SW480 (cell line): ENCODE measurements around the gene FTCD.
"Not testable (repeated sequence)": the region's sequence is repeated elsewhere in the genome, so short reads cannot be mapped to it uniquely, and the experiment has no call there.

Experiments used
- DNase-seq: peaks from one replicate; pipeline ENCODE4 v3.0.0-alpha.2; 2016; ENCODE audit warnings: low spot score

Gene FTCD

GRCh38 chr21:46188226-46189212 is 33.1 kb upstream of the FTCD start:
- peak; percentile 73 for DNase-seq

GRCh38 chr21:46187814-46188213 is 32.4 kb upstream of the FTCD start:
- no peak for DNase-seq

DNA sequence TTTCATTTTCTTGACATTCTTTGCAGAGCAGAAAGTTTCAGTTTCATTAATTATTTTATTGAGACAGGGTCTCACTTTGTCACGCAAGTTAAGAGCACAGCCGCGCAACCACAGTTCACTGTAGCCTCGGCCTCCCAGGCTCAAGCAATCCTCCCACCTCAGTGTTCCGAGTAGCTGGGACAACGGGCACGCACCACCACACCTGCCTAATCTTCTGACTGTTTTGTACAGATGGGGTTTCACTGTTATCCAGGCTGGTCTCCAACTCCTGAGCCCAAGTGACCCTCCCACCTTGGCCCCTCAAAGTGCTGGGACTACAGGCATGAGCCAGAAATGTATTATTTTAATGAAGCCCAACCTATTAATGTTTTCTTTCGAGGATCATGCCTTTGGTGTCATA is 31.9 kb upstream of the FTCD start:
- no peak for DNase-seq

GRCh38 chr21:46185716-46186115 is 30.3 kb upstream of the FTCD start:
- no peak for DNase-seq

GRCh38 chr21:46184625-46185555 is 29.5 kb upstream of the FTCD start:
- DNase-seq: peak; percentile 42

GRCh38 chr21:46183910-46184624 is 28.7 kb upstream of the FTCD start, which contains the start of gene SPATC1L:
Gene SPATC1L, minus strand, starts transcription at chr21:46184459. Its CDS starts 1,643 bp downstream, at chr21:46182816.
- peak; percentile 42 for DNase-seq

- not testable (repeated sequence) for DNase-seq
These were observed 28.0 kb upstream of the FTCD start for GRCh38 chr21:46183337-46183909.

DNA sequence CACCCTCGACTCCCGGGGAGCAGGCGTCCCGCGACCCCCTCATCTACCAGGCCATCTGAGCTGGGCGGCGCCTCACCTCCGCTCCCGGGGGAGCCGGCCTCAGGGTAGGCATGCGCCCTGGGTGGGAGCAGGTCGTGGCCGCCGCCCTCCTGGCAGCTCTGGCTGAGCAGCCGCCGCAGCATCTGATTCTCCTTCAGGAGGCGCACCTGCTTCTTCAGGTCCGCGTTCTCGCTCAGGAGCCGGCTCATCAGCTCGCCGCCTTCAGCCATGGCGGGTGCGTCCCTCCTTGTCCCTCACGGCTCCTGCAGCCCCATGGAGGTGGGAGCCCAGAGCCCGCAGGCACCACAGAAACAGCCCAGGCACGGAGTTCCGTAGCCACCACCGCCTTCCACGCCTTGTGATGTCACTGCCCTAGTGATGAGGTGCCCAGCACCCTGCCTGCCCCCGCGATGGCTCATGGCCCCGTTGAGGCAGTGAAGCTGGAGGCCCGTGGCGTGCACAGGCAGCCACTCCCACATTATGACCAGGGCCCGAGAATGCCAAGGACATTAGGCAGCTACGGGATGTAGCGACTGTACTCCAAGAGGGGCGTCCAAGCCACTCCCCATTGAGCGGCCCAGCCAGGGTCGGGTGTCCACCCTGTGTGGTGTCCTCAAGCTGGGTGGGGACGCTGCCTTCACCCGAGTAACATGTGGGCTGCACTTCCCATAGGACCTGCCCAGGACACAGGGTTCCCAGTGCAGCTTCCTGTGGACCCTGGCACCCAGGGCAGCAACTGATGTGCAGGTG is 27.4 kb upstream of the FTCD start:
- no peak for DNase-seq

- no peak for DNase-seq
These were observed 26.7 kb upstream of the FTCD start for GRCh38 chr21:46181953-46182547.

DNA sequence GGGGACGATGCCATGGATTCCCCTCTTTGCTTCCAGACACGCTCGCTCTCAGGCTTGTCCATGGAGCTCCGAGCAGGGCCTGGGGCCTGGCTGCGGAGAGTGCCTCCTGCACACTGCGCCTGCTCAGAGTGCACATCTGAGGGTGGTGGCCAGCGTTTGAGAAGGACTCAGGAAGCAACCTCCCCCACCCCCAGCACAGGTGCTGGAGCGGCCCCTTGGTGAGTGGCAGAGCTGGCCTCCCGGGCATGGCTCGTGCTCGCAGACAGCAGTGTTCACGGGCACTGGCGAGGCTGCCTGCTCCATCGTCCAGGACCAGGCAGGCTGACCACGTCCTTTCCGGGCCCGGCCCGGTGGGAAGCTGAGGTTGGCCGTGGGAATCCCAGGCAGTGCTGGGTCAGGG is 26.1 kb upstream of the FTCD start:
- DNase-seq: no peak

GRCh38 chr21:46180778-46181391 is 25.5 kb upstream of the FTCD start:
- DNase-seq: no peak

DNA sequence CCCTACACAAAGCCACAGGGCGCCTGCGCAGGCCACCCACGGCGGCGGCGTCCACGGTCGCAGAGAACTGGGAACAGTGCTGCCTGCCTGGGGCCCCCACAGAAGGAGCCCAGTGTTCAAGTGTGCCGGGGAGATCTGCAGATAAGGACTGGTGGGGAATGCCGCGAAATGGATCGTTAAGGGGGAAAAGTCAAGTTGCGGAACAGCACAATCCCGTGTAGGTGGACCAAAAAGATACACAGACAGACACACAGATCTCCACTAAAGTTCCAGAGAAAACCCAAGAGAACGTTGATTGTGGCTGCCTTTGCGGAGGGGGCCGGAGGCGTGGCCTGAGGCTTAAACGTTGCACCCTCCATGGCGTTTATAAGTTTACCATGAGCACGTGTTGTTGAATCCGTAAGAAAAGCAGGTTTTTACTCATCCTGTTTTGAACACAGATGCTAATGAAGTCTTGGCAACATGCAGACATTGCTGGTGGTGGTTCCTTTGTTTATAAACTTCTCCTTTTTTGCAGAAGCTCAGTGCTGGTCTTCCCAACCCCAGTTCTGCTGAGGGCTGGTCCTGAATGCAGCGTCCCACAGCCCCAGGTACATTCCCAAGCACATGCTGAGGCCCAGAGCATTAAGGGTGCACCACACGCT is 24.8 kb upstream of the FTCD start:
- DNase-seq: no peak

DNA sequence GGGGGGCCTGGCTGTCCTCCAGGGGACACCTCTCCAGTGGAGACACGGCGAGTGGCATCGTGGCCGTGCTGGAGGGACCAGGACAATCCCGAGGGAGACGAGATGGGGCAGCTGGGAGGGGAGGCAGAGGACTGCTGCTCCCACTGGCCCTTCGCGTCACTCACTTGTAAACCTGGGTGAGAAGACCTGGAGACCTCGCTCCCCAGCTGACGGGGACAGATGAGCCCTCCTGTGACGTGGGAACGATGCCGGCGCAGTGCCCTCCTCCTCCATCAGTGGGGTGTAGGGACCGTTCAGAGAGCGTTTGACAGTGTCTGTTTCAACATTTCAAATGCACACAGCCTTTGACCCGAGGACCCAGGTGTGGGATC is 24.3 kb upstream of the FTCD start:
- DNase-seq: no peak

GRCh38 chr21:46178961-46179360 is 23.6 kb upstream of the FTCD start:
- DNase-seq: no peak

DNA sequence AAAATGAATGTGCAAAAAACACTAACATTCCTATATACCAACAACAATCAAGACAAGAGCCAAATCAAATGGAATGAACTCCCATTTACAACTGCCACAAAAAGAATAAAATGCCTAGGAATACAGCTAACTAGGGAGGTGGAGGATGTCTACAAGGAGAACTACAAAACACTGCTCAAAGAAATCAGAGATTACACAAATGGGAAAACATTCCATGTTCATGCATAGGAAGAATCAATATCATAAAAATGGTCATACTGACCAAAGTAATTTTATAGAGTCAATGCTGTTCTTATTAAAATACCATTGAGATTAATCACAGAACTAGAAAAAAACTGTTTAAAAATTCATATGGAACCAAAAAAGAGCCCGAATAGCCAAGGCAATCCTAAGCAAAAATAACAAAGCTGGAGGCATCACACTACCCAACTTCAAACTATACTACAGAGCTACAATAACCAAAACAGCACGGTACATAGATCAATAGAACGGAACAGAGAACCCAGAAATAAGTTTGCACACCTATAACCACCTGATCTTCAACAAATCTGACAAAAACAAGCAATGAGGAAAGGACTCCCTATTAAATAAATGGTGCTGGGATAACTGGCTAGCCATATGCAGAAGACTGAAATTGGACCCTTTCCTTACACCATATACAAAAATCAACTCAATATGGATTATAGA is 21.2 kb upstream of the FTCD start:
- not testable (repeated sequence) for DNase-seq

DNA sequence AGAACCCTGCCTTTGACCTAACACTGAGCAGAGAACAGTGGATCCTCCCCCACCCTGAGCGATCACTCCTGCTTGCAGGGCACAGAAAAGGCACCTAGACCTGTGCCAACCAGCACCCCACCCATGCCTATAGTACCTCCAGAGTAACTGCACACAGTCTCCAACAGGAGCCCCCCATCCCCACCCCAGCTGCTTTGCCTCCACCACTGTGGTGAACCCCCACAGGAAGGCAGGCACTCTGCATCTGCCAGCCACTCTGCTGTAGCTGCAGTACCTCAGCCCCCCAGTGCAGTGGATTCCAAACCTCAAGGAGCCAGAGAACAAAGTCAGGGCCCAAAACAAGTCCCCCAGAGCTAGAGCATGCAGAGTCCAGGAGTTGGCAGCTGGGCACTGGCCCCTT is 18.2 kb upstream of the FTCD start:
- no peak for DNase-seq

DNA sequence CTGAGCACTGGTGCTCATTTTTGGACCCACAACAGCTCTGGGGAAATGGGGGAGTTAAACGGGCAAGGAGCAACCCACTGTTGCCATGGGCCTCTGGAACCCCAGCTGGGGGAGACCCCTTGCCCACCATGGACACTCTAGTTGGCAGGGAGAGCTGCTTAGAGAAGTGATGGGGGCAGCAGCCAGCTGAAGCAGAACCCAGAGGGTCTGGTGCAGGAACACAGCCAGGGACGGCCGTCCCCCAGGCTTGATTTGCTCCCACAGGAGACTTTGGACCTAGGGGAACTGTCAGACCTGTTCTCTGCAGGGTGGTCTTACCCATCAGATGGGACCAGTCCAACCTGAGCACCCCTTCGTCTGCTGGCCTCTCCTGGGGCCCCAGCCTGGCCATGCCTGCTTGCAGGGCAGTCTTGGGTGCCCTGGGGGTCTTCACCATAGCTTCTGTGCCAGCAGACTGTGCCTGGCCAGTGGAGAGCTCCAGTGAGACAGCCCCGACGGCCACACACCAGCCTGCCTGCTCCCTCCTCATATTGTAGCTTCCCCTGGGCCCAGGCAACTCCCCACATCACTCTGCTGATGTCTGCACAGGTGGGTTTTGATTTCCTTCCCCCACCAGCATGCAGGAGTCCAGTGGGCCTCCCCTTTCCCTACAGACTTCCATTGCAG is 17.6 kb upstream of the FTCD start:
- DNase-seq: no peak
